GM23248 (cell line): Measurements from ENCODE around the gene AFF3. TPM values are rescaled to one million over a fixed set of nuclear protein-coding genes. Genes with fewer than 3 reads are reported as not detected.

ENCODE experiments used
- DNase-seq: peaks from one replicate; pipeline ENCODE4 v3.0.0-alpha.2; 2015
- H2AFZ ChIP-seq: fragments of 200-600 bp; sonication (generic); 2 replicates; pipeline ENCODE4 v1.6.1; 2016; ENCODE audit warnings: antibody characterized with exemption
- H3F3A ChIP-seq: fragments of 200-600 bp; sonication (generic); 2 replicates; pipeline ENCODE4 v1.6.1; 2016; ENCODE audit warnings: mild to moderate bottlenecking, antibody characterized with exemption, mixed run types; ENCODE audit not compliant: insufficient read depth
- H3K27ac ChIP-seq: fragments of 200-600 bp; sonication (generic); 2 replicates; pipeline ENCODE4 v1.5.1; 2016; ENCODE audit warnings: mild to moderate bottlenecking
- H3K27me3 ChIP-seq: fragments of 200-600 bp; sonication (generic); replicated peaks from 2 replicates; pipeline ENCODE4 v1.6.1; 2016; ENCODE audit warnings: mild to moderate bottlenecking; ENCODE audit not compliant: insufficient read depth
- H3K36me3 ChIP-seq: fragments of 200-600 bp; sonication (generic); 2 replicates; pipeline ENCODE4 v1.6.1; 2016; ENCODE audit warnings: low read depth, mild to moderate bottlenecking
- H3K4me1 ChIP-seq: fragments of 200-600 bp; sonication (generic); 2 replicates; pipeline ENCODE4 v1.6.1; 2016; ENCODE audit warnings: mild to moderate bottlenecking; ENCODE audit not compliant: insufficient read depth
- H3K4me2 ChIP-seq: fragments of 200-600 bp; sonication (generic); one replicate; pipeline ENCODE4 v1.6.1; 2016; ENCODE audit warnings: mild to moderate bottlenecking; ENCODE audit not compliant: unreplicated experiment
- H3K4me3 ChIP-seq: fragments of 200-600 bp; sonication (generic); 2 replicates; pipeline ENCODE4 v1.5.1; 2016; ENCODE audit warnings: mild to moderate bottlenecking
- H3K79me2 ChIP-seq: fragments of 200-600 bp; sonication (generic); 2 replicates; pipeline ENCODE4 v1.6.1; 2016; ENCODE audit warnings: mild to moderate bottlenecking; ENCODE audit not compliant: insufficient read depth
- H3K9ac ChIP-seq: fragments of 200-600 bp; sonication (generic); 2 replicates; pipeline ENCODE4 v1.6.1; 2016; ENCODE audit warnings: mild to moderate bottlenecking
- H3K9me2 ChIP-seq: fragments of 200-600 bp; sonication (generic); 2 replicates; pipeline ENCODE4 v1.6.1; 2016; ENCODE audit warnings: mixed run types, mild to moderate bottlenecking, moderate library complexity; ENCODE audit not compliant: insufficient read depth
- H3K9me3 ChIP-seq: fragments of 200-600 bp; sonication (generic); one replicate; pipeline ENCODE4 v1.6.1; 2017; ENCODE audit warnings: low read depth
- H4K20me1 ChIP-seq: fragments of 200-600 bp; sonication (generic); 2 replicates; pipeline ENCODE4 v1.6.0; 2016; ENCODE audit not compliant: insufficient read depth
- EZH2 ChIP-seq: fragments of 200-600 bp; sonication (generic); IDR thresholded peaks from 2 replicates; pipeline ENCODE4 v1.6.1; 2018; ENCODE audit warnings: antibody characterized with exemption, mild to moderate bottlenecking; ENCODE audit not compliant: insufficient read depth, poor library complexity, severe bottlenecking
- EZH2phosphoT487 ChIP-seq: fragments of 200-600 bp; sonication (generic); IDR thresholded peaks from 2 replicates; pipeline ENCODE4 v1.6.1; 2018; ENCODE audit warnings: antibody characterized with exemption, moderate library complexity, mild to moderate bottlenecking, low read depth; ENCODE audit not compliant: insufficient read depth
- WGBS, 2 experiments: methylation state at CpG; one replicate each; pipeline ENCODE4 v1.1.6; 2015 to 2017; ENCODE audit warnings: low lambda C conversion rate in 2 of 2, low coverage in 1 of 2; ENCODE audit errors: missing lambda C conversion rate in 2 of 2; 5-methylcytosine and 5-hydroxymethylcytosine counted together
- in situ Hi-C: fragments of 300-500 bp; cut with MboI; formaldehyde crosslinking; loops from 2 replicates; pipeline ENCODE4 v1.15.0; 2020
- polyA plus RNA-seq: library from polyadenylated mRNA; unstranded; fragments of >200 nt; fragmentation: Nextera tagmentation; extraction: Ambion mirVana; gene quantifications from 2 replicates; pipeline ENCODE4 v1.2.1, GENCODE V29; 2016
- total RNA-seq: library from RNA; depleted of rRNA; stranded (reverse); fragments of >200 nt; shearing (Covaris generic); gene quantifications from 2 replicates; pipeline ENCODE4 v1.2.3, GENCODE V29; 2014

Gene AFF3
- total and polyA plus RNA-seq, 2 experiments from 2014 or later, result 0.56 to 0.86 TPM

DNA sequence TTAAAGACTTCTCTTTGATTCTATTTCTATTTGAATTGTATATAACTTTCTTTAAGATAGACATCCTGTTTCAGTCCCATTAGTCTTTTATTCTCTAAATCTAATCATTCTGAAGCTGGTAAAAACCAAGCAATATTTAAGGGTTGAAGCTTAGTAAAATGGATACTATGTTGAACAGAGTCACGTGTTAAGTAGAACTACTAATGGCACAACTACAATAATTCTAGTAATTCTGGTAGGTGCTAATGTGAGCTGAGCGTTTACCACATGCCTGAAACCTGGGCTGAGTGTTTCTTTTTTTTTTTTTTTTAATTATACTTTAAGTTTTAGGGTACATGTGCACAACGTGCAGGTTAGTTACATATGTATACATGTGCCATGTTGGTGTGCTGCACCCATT lies 8.9 kb upstream of the AFF3 start:
- in situ Hi-C loops, result no loop called here
- Histone ChIP-seq H4K20me1 (no peaks in the 10 kb centered on the region), H3K9me3 (no peaks in the 10 kb centered on the region), H3F3A (no peaks in the 10 kb centered on the region), H3K4me1 (no peaks in the 10 kb centered on the region), H3K27ac (no peak overlapping the region), H3K79me2 (no peaks in the 10 kb centered on the region), H2AFZ (no peak overlapping the region), H3K9me2 (no peaks in the 10 kb centered on the region), H3K4me3 (no peak overlapping the region), H3K9ac (no peak overlapping the region), H3K36me3 (no peaks in the 10 kb centered on the region), H3K4me2 (no peak overlapping the region), H3K27me3 (no peaks in the 10 kb centered on the region)
- WGBS, 2 experiments, result 23 to 25% methylated on average over 3 of the region's 3 CpGs
- TF ChIP-seq EZH2 (no peak), EZH2phosphoT487 (no peak)
- no peak for DNase-seq

DNA sequence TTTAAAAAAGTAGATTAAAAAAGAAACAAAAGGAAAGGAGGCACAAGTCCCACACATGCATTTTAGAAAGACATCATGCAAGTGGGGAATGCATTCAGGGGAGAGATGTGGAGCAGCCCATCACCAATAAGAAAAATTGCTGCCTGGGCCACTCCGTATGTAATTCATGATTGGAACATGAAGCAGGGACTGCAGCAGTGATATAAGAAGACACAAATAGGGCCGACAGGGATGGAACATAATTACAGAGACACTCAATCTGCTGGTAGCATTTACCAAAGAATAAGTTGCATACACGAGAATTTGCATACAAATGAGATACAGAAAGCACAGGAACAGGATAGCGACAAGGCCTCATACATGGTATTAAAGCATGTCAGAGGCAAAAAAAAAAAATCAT lies 6.5 kb upstream of the AFF3 start:
- TF ChIP-seq EZH2 (no peak), EZH2phosphoT487 (no peak)
- DNase-seq, result no peak
- peaks cover 6% of the 10 kb centered on the region; the same call in 1 of the 2 replicates for H3K27me3 ChIP-seq
- H3K9me2 ChIP-seq, result no peaks in the 10 kb centered on the region
- no peak overlapping the region for H3K4me3 ChIP-seq
- H3K9me3 ChIP-seq, result no peaks in the 10 kb centered on the region
- H3K27ac ChIP-seq, result no peak overlapping the region
- no peak overlapping the region for H3K4me2 ChIP-seq
- no peaks in the 10 kb centered on the region for H3K79me2 ChIP-seq
- H3K4me1 ChIP-seq, result no peaks in the 10 kb centered on the region
- H3K9ac ChIP-seq, result no peak overlapping the region
- no peaks in the 10 kb centered on the region for H3K36me3 ChIP-seq
- H2AFZ ChIP-seq, result no peak overlapping the region
- H4K20me1 ChIP-seq, result no peaks in the 10 kb centered on the region
- H3F3A ChIP-seq, result no peaks in the 10 kb centered on the region
- 40 to 54% methylated on average over 4 of the region's 4 CpGs for WGBS, 2 experiments
- in situ Hi-C loops, result no loop called here

DNA sequence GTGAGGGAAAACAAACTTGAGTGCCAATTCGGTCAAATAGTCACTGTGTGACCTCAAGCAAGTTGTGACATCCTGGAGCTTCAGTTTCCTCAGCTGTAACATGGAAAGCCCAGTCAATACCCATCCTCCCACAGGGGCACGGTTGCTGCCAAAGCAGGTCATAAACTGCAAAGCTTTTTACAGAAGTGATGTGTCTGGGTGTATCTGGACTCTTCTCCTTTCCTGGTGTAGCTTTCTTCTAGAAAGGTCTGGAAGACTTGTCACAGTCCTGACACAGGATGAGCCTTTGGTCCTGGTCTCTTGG lies 4.2 kb upstream of the AFF3 start:
- Histone ChIP-seq H4K20me1 (no peaks in the 10 kb centered on the region), H2AFZ (no peak overlapping the region), H3K4me3 (no peak overlapping the region), H3F3A (no peaks in the 10 kb centered on the region), H3K9me3 (no peaks in the 10 kb centered on the region), H3K27me3 (peaks cover 6% of the 10 kb centered on the region; the same call in 1 of the 2 replicates), H3K9me2 (no peaks in the 10 kb centered on the region), H3K4me2 (no peak overlapping the region), H3K27ac (no peak overlapping the region), H3K9ac (no peak overlapping the region), H3K36me3 (no peaks in the 10 kb centered on the region), H3K79me2 (no peaks in the 10 kb centered on the region), H3K4me1 (no peaks in the 10 kb centered on the region)
- TF ChIP-seq EZH2, result no peak
- TF ChIP-seq EZH2phosphoT487, result no peak
- WGBS, 2 experiments, result 57 to 60% methylated on average over 2 of the region's 2 CpGs
- no peak for DNase-seq
- in situ Hi-C loops, result no loop called here

DNA sequence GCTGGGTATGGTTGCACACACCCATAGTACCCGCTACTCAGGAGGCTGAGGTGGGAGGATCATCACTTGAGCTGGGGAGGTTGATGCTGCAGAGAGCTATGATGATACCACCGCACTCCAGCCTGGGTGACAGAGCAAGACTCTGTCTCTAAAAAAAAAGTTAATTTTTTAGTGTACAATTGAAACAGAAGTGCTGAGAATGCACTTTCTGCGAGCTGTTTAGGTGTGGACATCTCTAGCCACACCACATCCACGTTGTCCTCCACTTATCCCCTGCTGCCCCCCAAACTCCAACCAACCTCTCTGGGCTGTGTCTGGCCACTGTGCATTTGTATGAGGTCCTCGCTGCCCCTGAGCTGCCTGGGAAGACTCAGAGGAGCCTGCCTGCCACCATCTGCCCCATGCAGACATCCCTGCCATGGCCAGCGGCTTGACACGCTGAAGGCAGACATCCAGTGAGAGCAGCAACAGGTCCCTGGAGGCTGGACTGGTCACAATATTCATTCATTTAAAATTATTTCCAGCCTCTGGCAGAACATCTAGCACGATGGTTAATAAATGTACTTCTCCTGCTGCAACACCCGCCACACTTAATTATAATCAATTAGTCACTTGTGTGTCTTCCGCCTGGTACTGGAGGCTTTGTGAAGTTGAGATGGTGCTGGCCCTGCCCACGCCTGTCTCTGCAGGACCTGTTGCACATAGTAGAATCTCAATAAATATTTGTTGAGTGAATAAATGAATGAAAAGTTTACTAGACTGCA lies 3.7 kb upstream of the AFF3 start:
- no peak overlapping the region for H2AFZ ChIP-seq
- DNase-seq, result no peak
- H4K20me1 ChIP-seq, result no peaks in the 10 kb centered on the region
- TF ChIP-seq EZH2phosphoT487, result no peak
- TF ChIP-seq EZH2, result no peak
- H3K27me3 ChIP-seq, result peaks cover 6% of the 10 kb centered on the region; the same call in 1 of the 2 replicates
- no peak overlapping the region for H3K9ac ChIP-seq
- 51 to 53% methylated on average over 11 of the region's 11 CpGs for WGBS, 2 experiments
- H3F3A ChIP-seq, result no peaks in the 10 kb centered on the region
- in situ Hi-C loops, result no loop called here
- H3K9me2 ChIP-seq, result no peaks in the 10 kb centered on the region
- H3K4me3 ChIP-seq, result no peak overlapping the region
- no peaks in the 10 kb centered on the region for H3K9me3 ChIP-seq
- H3K79me2 ChIP-seq, result no peaks in the 10 kb centered on the region
- H3K4me1 ChIP-seq, result no peaks in the 10 kb centered on the region
- H3K4me2 ChIP-seq, result no peak overlapping the region
- no peak overlapping the region for H3K27ac ChIP-seq
- no peaks in the 10 kb centered on the region for H3K36me3 ChIP-seq

DNA sequence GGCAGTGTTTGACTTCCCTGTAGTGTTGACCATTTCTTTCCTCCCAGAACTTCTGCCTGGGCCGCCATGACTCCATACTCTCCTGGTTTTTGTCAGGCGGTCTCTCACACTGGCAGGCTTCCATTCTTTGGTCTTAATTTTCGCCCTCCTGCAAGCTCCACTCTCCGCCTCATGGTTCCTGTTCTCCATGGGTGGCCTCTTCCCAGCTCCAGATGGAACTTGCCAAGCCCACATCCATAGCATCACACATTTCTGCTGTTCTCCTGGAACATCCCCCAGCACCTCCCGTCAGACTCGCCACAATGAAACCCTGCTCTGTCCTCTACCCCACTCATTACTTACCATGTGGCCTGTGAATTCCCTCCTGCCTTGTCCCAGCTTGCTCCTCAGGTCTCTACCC lies 896 bp upstream of the AFF3 start:
- Histone ChIP-seq H3F3A (no peaks in the 10 kb centered on the region), H2AFZ (no peak overlapping the region), H3K27ac (no peak overlapping the region), H3K4me3 (no peak overlapping the region), H3K4me2 (no peak overlapping the region), H3K9ac (no peak overlapping the region), H3K4me1 (no peaks in the 10 kb centered on the region), H4K20me1 (no peaks in the 10 kb centered on the region), H3K27me3 (peaks cover 6% of the 10 kb centered on the region; the same call in 1 of the 2 replicates), H3K79me2 (no peaks in the 10 kb centered on the region), H3K36me3 (no peaks in the 10 kb centered on the region), H3K9me3 (no peaks in the 10 kb centered on the region), H3K9me2 (no peaks in the 10 kb centered on the region)
- no peak for TF ChIP-seq EZH2phosphoT487
- no peak for TF ChIP-seq EZH2
- DNase-seq, result no peak
- WGBS, 2 experiments, result 58 to 59% methylated on average over 6 of the region's 6 CpGs
- in situ Hi-C loops, result no loop called here
